GM18519 (cell line): ENCODE results near the gene DIDO1.
"Not testable (repeated sequence)": the region's sequence is repeated elsewhere in the genome, so short reads cannot be mapped to it uniquely, and the experiment has no call there.

ENCODE experiments used
- ATAC-seq: cut with Tn5 transposase; IDR thresholded peaks from one replicate; pipeline ENCODE4 v1.9.1; 2021; ENCODE audit warnings: mild to moderate bottlenecking, moderate library complexity; ENCODE audit not compliant: unreplicated experiment, low FRiP score

DIDO1 gene

GRCh38 chr20:62860924-62861691, 65.2 kb downstream of the DIDO1 start:
- no peak for ATAC-seq

GRCh38 chr20:62860391-62860923, 65.8 kb downstream of the DIDO1 start:
- no peak for ATAC-seq

- ATAC-seq, result no peak
Measured at GRCh38 chr20:62859721-62860120, 66.6 kb downstream of the DIDO1 start.

- no peak for ATAC-seq
Measured at GRCh38 chr20:62858058-62858830, 68.1 kb downstream of the DIDO1 start.

- ATAC-seq, result no peak
Measured at GRCh38 chr20:62856931-62857619, 69.2 kb downstream of the DIDO1 start.

GRCh38 chr20:62855120-62855519, 71.2 kb downstream of the DIDO1 start:
- no peak for ATAC-seq

- ATAC-seq, result no peak
Measured at GRCh38 chr20:62854121-62854520, 72.2 kb downstream of the DIDO1 start.

GRCh38 chr20:62853304-62853703, 73.0 kb downstream of the DIDO1 start:
- not testable (repeated sequence) for ATAC-seq

GRCh38 chr20:62852841-62853240, 73.5 kb downstream of the DIDO1 start:
- no peak for ATAC-seq

GRCh38 chr20:62852196-62852595, 74.1 kb downstream of the DIDO1 start:
- no peak for ATAC-seq

GRCh38 chr20:62850333-62850974, 75.9 kb downstream of the DIDO1 start:
- no peak for ATAC-seq

GRCh38 chr20:62849431-62849830, 76.9 kb downstream of the DIDO1 start:
- no peak for ATAC-seq

- not testable (repeated sequence) for ATAC-seq
Measured at GRCh38 chr20:62848917-62849316, 77.4 kb downstream of the DIDO1 start.

- no peak for ATAC-seq
Measured at GRCh38 chr20:62846166-62846890, 80.0 kb downstream of the DIDO1 start.

- ATAC-seq, result no peak
Measured at GRCh38 chr20:62845416-62846160, 80.7 kb downstream of the DIDO1 start.

- no peak for ATAC-seq
Measured at GRCh38 chr20:62844182-62844581, 82.1 kb downstream of the DIDO1 start.

- ATAC-seq, result no peak
Measured at GRCh38 chr20:62843656-62844055, 82.6 kb downstream of the DIDO1 start.

GRCh38 chr20:62841705-62842212, 84.5 kb downstream of the DIDO1 start:
- no peak for ATAC-seq
